K562 (cell line): ENCODE measurements around the gene ZSWIM9. TPM values are rescaled to one million over a fixed set of nuclear protein-coding genes. Genes with fewer than 3 reads are reported as not detected.

Experiments
- DIDO1 ChIP-seq: fragments of 450-650 bp; IDR thresholded peaks from 2 replicates; pipeline ENCODE4 v1.6.1; 2016; ENCODE audit warnings: low read depth, missing biosample characterization, missing genetic modification characterization
- MEIS2 ChIP-seq: fragments of 450-650 bp; IDR thresholded peaks from 2 replicates; pipeline ENCODE4 v1.6.1; 2014; ENCODE audit warnings: mild to moderate bottlenecking; ENCODE audit not compliant: partially characterized antibody
- SAFB2 ChIP-seq: fragments of 200-400 bp; formaldehyde crosslinking; IDR thresholded peaks from 2 replicates; pipeline ENCODE4 v1.6.1; 2018; ENCODE audit warnings: borderline replicate concordance, low read length, low read depth, moderate library complexity; ENCODE audit not compliant: severe bottlenecking
- ZNF696 ChIP-seq: fragments of 250-450 bp; sonication (Bioruptor Pico); conservative IDR thresholded peaks from 2 replicates; pipeline ENCODE4 v1.4.0; 2020; ENCODE audit warnings: mild to moderate bottlenecking, moderate library complexity
- polyA plus RNA-seq, 8 experiments: library from polyadenylated mRNA; depleted of rRNA in 4 of 8; stranded (reverse) in 5 of 8; unstranded in 3 of 8; fragments of >200 nt; fragmentation: Nextera tagmentation in 2 of 8; fragmentation: Illumina TruSeq in 1 of 8; extraction: Ambion mirVana in 2 of 8; extraction: Trizol in 1 of 8; gene quantifications; 2 replicates each; pipeline versions ENCODE4 v1.2.1 to v1.2.3, GENCODE V29; 2011 to 2014; ENCODE audit warnings: inconsistent platforms in 1 of 8, missing spikeins in 1 of 8
- total RNA-seq, 7 experiments: library from RNA; depleted of rRNA in 6 of 7; stranded (reverse); fragments of >200 nt in 6 of 7; fragmentation: Illumina TruSeq in 2 of 7; extraction: Trizol in 2 of 7; gene quantifications; 2 replicates each; pipeline versions ENCODE4 v1.2.1 to v1.2.3, GENCODE V29; 2011 to 2021; ENCODE audit warnings: low replicate concordance in 1 of 7
- TF ChIP-seq, protein P1 (sequence below), 2 experiments: fragments of 450-650 bp; formaldehyde crosslinking in 1 of 2; IDR thresholded peaks; 2 replicates each; pipeline versions ENCODE4 v1.4.0 to v1.6.1; 2014 to 2020; ENCODE audit warnings: mild to moderate bottlenecking in 2 of 2, borderline replicate concordance in 1 of 2, low read depth in 1 of 2
- TF ChIP-seq, protein P2 (sequence below): fragments of 450-650 bp; IDR thresholded peaks from 2 replicates; pipeline ENCODE4 v1.6.1; 2016; ENCODE audit warnings: antibody characterized with exemption
- TF ChIP-seq, protein P3 (sequence below): sonication (generic); formaldehyde crosslinking; IDR thresholded peaks from 2 replicates; pipeline ENCODE4 v1.8.0; 2023; ENCODE audit warnings: mild to moderate bottlenecking, missing genetic modification reagents

Gene ZSWIM9
- total and polyA plus RNA-seq, 9 of the 15 experiments (the other 6 are each of a cell fraction or from before 2014, with no cell fraction given), result 0.04 to 1.4 (median 0.34) TPM; not detected in 1

DNA sequence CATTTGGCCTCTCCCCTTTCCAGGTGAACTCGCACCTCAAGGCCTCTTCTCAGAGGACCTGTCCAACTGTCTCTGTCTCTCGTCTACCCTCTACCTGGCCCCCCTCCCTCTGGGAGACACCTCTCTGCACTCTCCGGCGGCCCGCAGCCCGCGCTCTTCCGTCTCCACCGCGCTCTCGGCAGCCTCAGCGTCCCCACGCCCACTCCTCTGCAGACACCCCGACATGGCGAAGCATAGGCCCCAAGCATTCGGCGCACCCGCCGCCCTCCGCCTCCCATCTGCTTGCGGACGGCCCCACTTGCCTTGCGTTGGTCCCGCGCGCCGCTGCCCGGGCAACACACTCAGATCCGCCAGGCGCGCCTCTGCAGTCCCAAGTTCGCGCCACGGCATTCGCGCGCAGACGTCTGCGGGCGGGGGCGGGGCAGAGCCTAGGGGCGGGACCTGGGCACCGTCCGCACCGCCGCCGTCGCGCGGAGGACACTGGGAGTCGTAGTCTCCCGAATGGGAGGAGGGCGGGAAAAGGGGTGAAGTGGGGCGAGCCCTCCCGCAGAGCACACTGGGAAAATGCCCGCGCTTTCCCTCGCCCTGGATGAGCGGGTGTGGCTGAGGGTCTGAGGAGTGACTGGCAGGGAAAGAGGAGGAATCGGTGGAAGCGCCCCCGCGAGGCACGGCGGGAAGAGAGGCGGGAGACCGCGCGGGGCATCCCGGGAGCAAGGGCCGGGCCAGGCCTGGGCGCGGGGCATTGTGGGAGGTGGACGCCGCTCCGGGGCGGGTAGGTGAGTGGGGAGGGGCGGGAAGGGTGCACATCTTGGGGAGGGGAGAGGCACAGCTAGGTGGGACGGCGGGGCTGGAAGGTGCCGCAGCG lies at the start of gene ZSWIM9, which contains the start of gene LIG1 (continued):
- TF ChIP-seq, protein P1, sequence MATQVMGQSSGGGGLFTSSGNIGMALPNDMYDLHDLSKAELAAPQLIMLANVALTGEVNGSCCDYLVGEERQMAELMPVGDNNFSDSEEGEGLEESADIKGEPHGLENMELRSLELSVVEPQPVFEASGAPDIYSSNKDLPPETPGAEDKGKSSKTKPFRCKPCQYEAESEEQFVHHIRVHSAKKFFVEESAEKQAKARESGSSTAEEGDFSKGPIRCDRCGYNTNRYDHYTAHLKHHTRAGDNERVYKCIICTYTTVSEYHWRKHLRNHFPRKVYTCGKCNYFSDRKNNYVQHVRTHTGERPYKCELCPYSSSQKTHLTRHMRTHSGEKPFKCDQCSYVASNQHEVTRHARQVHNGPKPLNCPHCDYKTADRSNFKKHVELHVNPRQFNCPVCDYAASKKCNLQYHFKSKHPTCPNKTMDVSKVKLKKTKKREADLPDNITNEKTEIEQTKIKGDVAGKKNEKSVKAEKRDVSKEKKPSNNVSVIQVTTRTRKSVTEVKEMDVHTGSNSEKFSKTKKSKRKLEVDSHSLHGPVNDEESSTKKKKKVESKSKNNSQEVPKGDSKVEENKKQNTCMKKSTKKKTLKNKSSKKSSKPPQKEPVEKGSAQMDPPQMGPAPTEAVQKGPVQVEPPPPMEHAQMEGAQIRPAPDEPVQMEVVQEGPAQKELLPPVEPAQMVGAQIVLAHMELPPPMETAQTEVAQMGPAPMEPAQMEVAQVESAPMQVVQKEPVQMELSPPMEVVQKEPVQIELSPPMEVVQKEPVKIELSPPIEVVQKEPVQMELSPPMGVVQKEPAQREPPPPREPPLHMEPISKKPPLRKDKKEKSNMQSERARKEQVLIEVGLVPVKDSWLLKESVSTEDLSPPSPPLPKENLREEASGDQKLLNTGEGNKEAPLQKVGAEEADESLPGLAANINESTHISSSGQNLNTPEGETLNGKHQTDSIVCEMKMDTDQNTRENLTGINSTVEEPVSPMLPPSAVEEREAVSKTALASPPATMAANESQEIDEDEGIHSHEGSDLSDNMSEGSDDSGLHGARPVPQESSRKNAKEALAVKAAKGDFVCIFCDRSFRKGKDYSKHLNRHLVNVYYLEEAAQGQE (IDR thresholded peaks at IDR 0.05; ENCODE audit: borderline replicate concordance), result no peak
- TF ChIP-seq, protein P1 (CRISPR knock-in tag; IDR thresholded peaks at IDR 0.05; ENCODE audit: low read depth), result peak; percentile 38; the same call in 1 of the 2 replicates
- TF ChIP-seq SAFB2, result no peak
- TF ChIP-seq, protein P2, sequence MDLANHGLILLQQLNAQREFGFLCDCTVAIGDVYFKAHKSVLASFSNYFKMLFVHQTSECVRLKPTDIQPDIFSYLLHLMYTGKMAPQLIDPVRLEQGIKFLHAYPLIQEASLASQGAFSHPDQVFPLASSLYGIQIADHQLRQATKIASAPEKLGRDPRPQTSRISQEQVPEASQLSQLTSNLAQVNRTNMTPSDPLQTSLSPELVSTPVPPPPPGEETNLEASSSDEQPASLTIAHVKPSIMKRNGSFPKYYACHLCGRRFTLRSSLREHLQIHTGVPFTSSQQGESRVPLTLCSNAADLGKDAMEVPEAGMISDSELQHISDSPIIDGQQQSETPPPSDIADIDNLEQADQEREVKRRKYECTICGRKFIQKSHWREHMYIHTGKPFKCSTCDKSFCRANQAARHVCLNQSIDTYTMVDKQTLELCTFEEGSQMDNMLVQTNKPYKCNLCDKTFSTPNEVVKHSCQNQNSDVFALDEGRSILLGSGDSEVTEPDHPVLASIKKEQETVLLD, result peak; percentile 91
- peak; percentile 67; the same call in 1 of the 2 replicates for TF ChIP-seq DIDO1 (tag)
- no peak for TF ChIP-seq ZNF696
- TF ChIP-seq MEIS2, result no peak
- TF ChIP-seq, protein P3, sequence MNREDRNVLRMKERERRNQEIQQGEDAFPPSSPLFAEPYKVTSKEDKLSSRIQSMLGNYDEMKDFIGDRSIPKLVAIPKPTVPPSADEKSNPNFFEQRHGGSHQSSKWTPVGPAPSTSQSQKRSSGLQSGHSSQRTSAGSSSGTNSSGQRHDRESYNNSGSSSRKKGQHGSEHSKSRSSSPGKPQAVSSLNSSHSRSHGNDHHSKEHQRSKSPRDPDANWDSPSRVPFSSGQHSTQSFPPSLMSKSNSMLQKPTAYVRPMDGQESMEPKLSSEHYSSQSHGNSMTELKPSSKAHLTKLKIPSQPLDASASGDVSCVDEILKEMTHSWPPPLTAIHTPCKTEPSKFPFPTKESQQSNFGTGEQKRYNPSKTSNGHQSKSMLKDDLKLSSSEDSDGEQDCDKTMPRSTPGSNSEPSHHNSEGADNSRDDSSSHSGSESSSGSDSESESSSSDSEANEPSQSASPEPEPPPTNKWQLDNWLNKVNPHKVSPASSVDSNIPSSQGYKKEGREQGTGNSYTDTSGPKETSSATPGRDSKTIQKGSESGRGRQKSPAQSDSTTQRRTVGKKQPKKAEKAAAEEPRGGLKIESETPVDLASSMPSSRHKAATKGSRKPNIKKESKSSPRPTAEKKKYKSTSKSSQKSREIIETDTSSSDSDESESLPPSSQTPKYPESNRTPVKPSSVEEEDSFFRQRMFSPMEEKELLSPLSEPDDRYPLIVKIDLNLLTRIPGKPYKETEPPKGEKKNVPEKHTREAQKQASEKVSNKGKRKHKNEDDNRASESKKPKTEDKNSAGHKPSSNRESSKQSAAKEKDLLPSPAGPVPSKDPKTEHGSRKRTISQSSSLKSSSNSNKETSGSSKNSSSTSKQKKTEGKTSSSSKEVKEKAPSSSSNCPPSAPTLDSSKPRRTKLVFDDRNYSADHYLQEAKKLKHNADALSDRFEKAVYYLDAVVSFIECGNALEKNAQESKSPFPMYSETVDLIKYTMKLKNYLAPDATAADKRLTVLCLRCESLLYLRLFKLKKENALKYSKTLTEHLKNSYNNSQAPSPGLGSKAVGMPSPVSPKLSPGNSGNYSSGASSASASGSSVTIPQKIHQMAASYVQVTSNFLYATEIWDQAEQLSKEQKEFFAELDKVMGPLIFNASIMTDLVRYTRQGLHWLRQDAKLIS (CRISPR knock-in tag), result no peak
